IMR-90 (cell line): ENCODE data around the gene CDKL5. TPM values are rescaled to one million over a fixed set of nuclear protein-coding genes. Genes with fewer than 3 reads are reported as not detected.

Experiments used
- ATAC-seq: fragments of 200-7000 bp; cut with Tn5 transposase; 2 replicates; pipeline ENCODE4 v1.9.1; 2020; ENCODE audit warnings: low read depth, mild to moderate bottlenecking, moderate library complexity
- BruUV-seq: library from RNA; stranded (reverse); fragments of 400-500 nt; replicated peaks from 2 replicates; lab custom pipeline; 2021; lab: Mats Ljungman, UMichigan
- CTCF ChIA-PET: fragments of 300-600 bp; formaldehyde crosslinking; extraction: SDS; loops from one replicate; lab custom pipeline; 2021; ENCODE audit warnings: antibody characterized with exemption; lab: Yijun Ruan, JAX
- POLR2A ChIA-PET: fragments of 300-600 bp; sonication (Branson Sonifier 250); formaldehyde crosslinking; loops from one replicate; lab custom pipeline; 2022; ENCODE audit warnings: antibody characterized with exemption; ENCODE audit not compliant: unreplicated experiment; lab: Charles Lee
- DNase-seq: peaks from one replicate; pipeline ENCODE4 v3.0.0; 2013
- H2AFZ ChIP-seq: replicated peaks from 2 replicates; pipeline ENCODE3; 2013; ENCODE audit warnings: low read length, mild to moderate bottlenecking; ENCODE audit not compliant: poor library complexity
- H2AK5ac ChIP-seq: 2 replicates; pipeline ENCODE4 v1.6.1; 2013; ENCODE audit warnings: low read depth, low read length, inconsistent platforms
- H2AK9ac ChIP-seq: replicated peaks from 2 replicates; pipeline ENCODE3; 2013; ENCODE audit warnings: mild to moderate bottlenecking, low read depth, low read length, moderate library complexity; ENCODE audit not compliant: poor library complexity
- H2BK120ac ChIP-seq: 2 replicates; pipeline ENCODE4 v1.6.1; 2013; ENCODE audit warnings: low read depth, low read length, inconsistent platforms
- H2BK15ac ChIP-seq: 3 replicates; pipeline ENCODE4 v1.6.1; 2013; ENCODE audit warnings: low read depth, low read length, inconsistent platforms
- H2BK20ac ChIP-seq: 2 replicates; pipeline ENCODE4 v1.6.1; 2013; ENCODE audit warnings: low read depth, mild to moderate bottlenecking, inconsistent platforms, low read length, moderate library complexity
- H2BK5ac ChIP-seq: 2 replicates; pipeline ENCODE4 v1.6.1; 2013; ENCODE audit warnings: mild to moderate bottlenecking, low read depth, low read length, inconsistent platforms; ENCODE audit not compliant: poor library complexity, severe bottlenecking
- H3K14ac ChIP-seq: replicated peaks from 2 replicates; pipeline ENCODE4 v1.6.1; 2013; ENCODE audit warnings: low read depth, low read length, inconsistent platforms
- H3K18ac ChIP-seq: 2 replicates; pipeline ENCODE4 v1.6.1; 2013; ENCODE audit warnings: low read depth, low read length, control low read depth
- H3K23ac ChIP-seq: 2 replicates; pipeline ENCODE4 v1.6.1; 2013; ENCODE audit warnings: low read depth, low read length, inconsistent platforms
- H3K27ac ChIP-seq: 2 replicates; pipeline ENCODE4 v1.5.1; 2013; ENCODE audit warnings: mild to moderate bottlenecking, control low read depth, low read length; ENCODE audit not compliant: insufficient read depth
- H3K27me3 ChIP-seq: 2 replicates; pipeline ENCODE4 v1.6.1; 2013; ENCODE audit warnings: low read length; ENCODE audit not compliant: control insufficient read depth, insufficient read depth
- H3K36me3 ChIP-seq: 2 replicates; pipeline ENCODE4 v1.6.1; 2013; ENCODE audit warnings: low read length, mixed read lengths; ENCODE audit not compliant: control insufficient read depth, insufficient read depth
- H3K4ac ChIP-seq: 2 replicates; pipeline ENCODE4 v1.6.1; 2013; ENCODE audit warnings: low read depth, low read length, inconsistent platforms
- H3K4me1 ChIP-seq: 2 replicates; pipeline ENCODE4 v1.6.1; 2013; ENCODE audit warnings: low read length, mixed read lengths; ENCODE audit not compliant: control insufficient read depth, insufficient read depth
- H3K4me2 ChIP-seq: 2 replicates; pipeline ENCODE4 v1.6.1; 2013; ENCODE audit warnings: low read depth, mild to moderate bottlenecking, control low read depth, low read length, moderate library complexity
- H3K4me3 ChIP-seq: 2 replicates; pipeline ENCODE4 v1.5.1; 2013; ENCODE audit warnings: low read depth, mild to moderate bottlenecking, control low read depth, low read length, moderate library complexity; ENCODE audit not compliant: insufficient read depth
- H3K56ac ChIP-seq: 2 replicates; pipeline ENCODE4 v1.6.1; 2013; ENCODE audit warnings: low read length, inconsistent platforms; ENCODE audit not compliant: insufficient read depth; ENCODE audit errors: extremely low read depth
- H3K79me1 ChIP-seq, 2 experiments: 2 replicates each; pipeline ENCODE4 v1.6.1; 2013; ENCODE audit warnings: low read length in 2 of 2, inconsistent platforms in 1 of 2, low read depth in 1 of 2
- H3K9ac ChIP-seq: 2 replicates; pipeline ENCODE4 v1.6.1; 2013; ENCODE audit warnings: low read depth, low read length, control low read depth
- H3K9me1 ChIP-seq: 2 replicates; pipeline ENCODE4 v1.6.1; 2013; ENCODE audit warnings: low read length, inconsistent platforms; ENCODE audit not compliant: insufficient read depth
- H3K9me3 ChIP-seq: 2 replicates; pipeline ENCODE4 v1.6.1; 2013; ENCODE audit warnings: low read length; ENCODE audit not compliant: control insufficient read depth, insufficient read depth
- H4K20me1 ChIP-seq: 2 replicates; pipeline ENCODE4 v1.6.1; 2013; ENCODE audit warnings: low read length, inconsistent platforms; ENCODE audit not compliant: insufficient read depth
- H4K5ac ChIP-seq: 2 replicates; pipeline ENCODE4 v1.6.1; 2013; ENCODE audit warnings: mild to moderate bottlenecking, low read depth, low read length, control low read depth
- H4K8ac ChIP-seq, 2 experiments: 2 replicates each; pipeline ENCODE4 v1.6.1; 2013; ENCODE audit warnings: low read depth in 2 of 2, low read length in 2 of 2, control low read depth in 1 of 2, inconsistent platforms in 1 of 2
- H4K91ac ChIP-seq: 2 replicates; pipeline ENCODE4 v1.6.1; 2013; ENCODE audit warnings: low read depth, low read length, inconsistent platforms; ENCODE audit not compliant: insufficient read depth
- BHLHE40 ChIP-seq: fragments of 150-350 bp; IDR thresholded peaks from 2 replicates; pipeline ENCODE4 v1.6.1; 2016; ENCODE audit warnings: mild to moderate bottlenecking, low read depth, low read length
- CEBPB ChIP-seq: IDR thresholded peaks from 2 replicates; pipeline ENCODE4 v1.6.1; 2012; ENCODE audit warnings: low read depth, low read length, improper control_type of control experiment
- ELK1 ChIP-seq: fragments of 150-350 bp; IDR thresholded peaks from 2 replicates; pipeline ENCODE4 v1.6.1; 2016; ENCODE audit warnings: low read depth, mild to moderate bottlenecking, low read length, moderate library complexity, borderline replicate concordance
- MAFK ChIP-seq: IDR thresholded peaks from 2 replicates; pipeline ENCODE4 v1.6.1; 2012; ENCODE audit warnings: low read depth, low read length, improper control_type of control experiment
- MAZ ChIP-seq: IDR thresholded peaks from 2 replicates; pipeline ENCODE4 v1.6.1; 2012; ENCODE audit warnings: low read depth, mild to moderate bottlenecking, low read length, improper control_type of control experiment, moderate library complexity, borderline replicate concordance
- MXI1 ChIP-seq: IDR thresholded peaks from 2 replicates; pipeline ENCODE4 v1.6.1; 2012; ENCODE audit warnings: low read depth, mild to moderate bottlenecking, low read length, moderate library complexity, borderline replicate concordance
- RCOR1 ChIP-seq: IDR thresholded peaks from 2 replicates; pipeline ENCODE4 v1.6.1; 2012; ENCODE audit warnings: mild to moderate bottlenecking, low read length, improper control_type of control experiment; ENCODE audit not compliant: insufficient replicate concordance
- USF2 ChIP-seq: fragments of 150-350 bp; IDR thresholded peaks from 2 replicates; pipeline ENCODE4 v1.6.1; 2017; ENCODE audit warnings: mild to moderate bottlenecking, antibody characterized with exemption, low read length, low read depth
- WGBS, 2 experiments: methylation state at CpG; one replicate each; pipeline versions ENCODE4 v1.1.5 to v1.1.7; 2013; ENCODE audit warnings: missing lambda C conversion rate in 2 of 2; ENCODE audit not compliant: insufficient read length in 1 of 2; ENCODE audit errors: extremely low coverage in 2 of 2; 5-methylcytosine and 5-hydroxymethylcytosine counted together
- dilution Hi-C: fragments of 300-500 bp; cut with HindIII; formaldehyde crosslinking; loops from one replicate; pipeline ENCODE4 v1.14.3; 2018; ENCODE audit warnings: low sequenced_read_pairs; ENCODE audit not compliant: unreplicated experiment
- in situ Hi-C: fragments of 300-500 bp; cut with MboI; formaldehyde crosslinking; loops from 3 replicates; pipeline ENCODE4 v1.14.3; 2019; ENCODE audit warnings: low sequenced_read_pairs, inconsistent platforms, mixed read lengths
- intact Hi-C: fragments of 100-400 bp; cut with micrococcal nuclease; formaldehyde crosslinking; loops from 2 replicates; pipeline ENCODE4 v1.10.0; 2022
- polyA plus RNA-seq, 3 experiments: library from polyadenylated mRNA; depleted of rRNA; stranded (reverse); fragments of >200 nt; gene quantifications; 2 replicates each; pipeline ENCODE4 v1.2.3, GENCODE V29; 2012; ENCODE audit warnings: low replicate concordance in 1 of 3
- total RNA-seq: library from RNA; depleted of rRNA; stranded (reverse); fragments of >200 nt; gene quantifications from 2 replicates; pipeline ENCODE4 v1.2.3, GENCODE V29; 2012
- TF ChIP-seq, protein P1 (sequence below): conservative IDR thresholded peaks from 2 replicates; pipeline ENCODE4 v1.5.1; 2012; ENCODE audit warnings: mild to moderate bottlenecking, low read depth, low read length, improper control_type of control experiment

The CDKL5 gene
- total and polyA plus RNA-seq, 2 of the 4 experiments (the other 2 are of a cell fraction), result 3.5 to 9.7 TPM

- no peak overlapping the region for H4K8ac ChIP-seq
- H4K20me1 ChIP-seq, result no peaks in the 10 kb centered on the region
- dilution Hi-C loops (no loop called here), intact Hi-C loops (no loop called here), in situ Hi-C loops (no loop called here)
- no peak overlapping the region for H3K23ac ChIP-seq
- H2BK15ac ChIP-seq, result no peak overlapping the region
- no peak overlapping the region for H3K4ac ChIP-seq
- H2BK20ac ChIP-seq, result no peak overlapping the region
- no peaks in the 10 kb centered on the region for H3K79me1 ChIP-seq
- H3K4me2 ChIP-seq, result no peak overlapping the region
- no peaks in the 10 kb centered on the region for H3K9me1 ChIP-seq
- H3K56ac ChIP-seq, result no peak overlapping the region
- no peak overlapping the region for H3K27ac ChIP-seq
- no peak overlapping the region for H4K91ac ChIP-seq
- no peak for ATAC-seq
- no peaks in the 10 kb centered on the region for H3K9me3 ChIP-seq
- WGBS, 2 experiments, result 40% methylated on average over 1 of the region's 4 CpGs; no CpG with 5 or more reads in 1 of the 2 experiments
- H2AK9ac ChIP-seq, result no peak overlapping the region
- H3K4me3 ChIP-seq, result no peak overlapping the region
- H2BK5ac ChIP-seq, result no peak overlapping the region
- no peak overlapping the region for H2AK5ac ChIP-seq
- no peak overlapping the region for H3K14ac ChIP-seq
- CTCF ChIA-PET, result no interaction called here
- TF ChIP-seq CEBPB, result no peak
- TF ChIP-seq ELK1, result no peak
- TF ChIP-seq, protein P1, sequence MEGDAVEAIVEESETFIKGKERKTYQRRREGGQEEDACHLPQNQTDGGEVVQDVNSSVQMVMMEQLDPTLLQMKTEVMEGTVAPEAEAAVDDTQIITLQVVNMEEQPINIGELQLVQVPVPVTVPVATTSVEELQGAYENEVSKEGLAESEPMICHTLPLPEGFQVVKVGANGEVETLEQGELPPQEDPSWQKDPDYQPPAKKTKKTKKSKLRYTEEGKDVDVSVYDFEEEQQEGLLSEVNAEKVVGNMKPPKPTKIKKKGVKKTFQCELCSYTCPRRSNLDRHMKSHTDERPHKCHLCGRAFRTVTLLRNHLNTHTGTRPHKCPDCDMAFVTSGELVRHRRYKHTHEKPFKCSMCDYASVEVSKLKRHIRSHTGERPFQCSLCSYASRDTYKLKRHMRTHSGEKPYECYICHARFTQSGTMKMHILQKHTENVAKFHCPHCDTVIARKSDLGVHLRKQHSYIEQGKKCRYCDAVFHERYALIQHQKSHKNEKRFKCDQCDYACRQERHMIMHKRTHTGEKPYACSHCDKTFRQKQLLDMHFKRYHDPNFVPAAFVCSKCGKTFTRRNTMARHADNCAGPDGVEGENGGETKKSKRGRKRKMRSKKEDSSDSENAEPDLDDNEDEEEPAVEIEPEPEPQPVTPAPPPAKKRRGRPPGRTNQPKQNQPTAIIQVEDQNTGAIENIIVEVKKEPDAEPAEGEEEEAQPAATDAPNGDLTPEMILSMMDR, result no peak
- no peak for TF ChIP-seq BHLHE40
- no peak for TF ChIP-seq MAZ
- TF ChIP-seq RCOR1, result no peak
- TF ChIP-seq MXI1, result no peak
- TF ChIP-seq MAFK, result no peak
- TF ChIP-seq USF2, result no peak
- H3K27me3 ChIP-seq, result no peaks in the 10 kb centered on the region
- H2AFZ ChIP-seq, result no peak overlapping the region
- no peak overlapping the region for H4K5ac ChIP-seq
- no peak overlapping the region for H2BK120ac ChIP-seq
- no peak for DNase-seq
- POLR2A ChIA-PET, result no interaction called here
- H3K9ac ChIP-seq, result no peak overlapping the region
- no TSS peak for BruUV-seq
- H3K18ac ChIP-seq, result no peak overlapping the region
- no peaks in the 10 kb centered on the region for H3K4me1 ChIP-seq
- H3K36me3 ChIP-seq, result no peaks in the 10 kb centered on the region
Measured at GRCh38 chrX:18401848-18402213, 23.6 kb upstream of the CDKL5 start.
